Sigmoid colon (tissue), 4 donors: Measurements from ENCODE around the gene TRIM63.

Experiments
- CTCF ChIP-seq, 4 experiments: fragments of 450-650 bp in 3 of 4; fragments of 200-600 bp in 1 of 4; IDR thresholded peaks; one replicate each; pipeline ENCODE4 v1.5.1; 2016 to 2019; ENCODE audit warnings: antibody characterized with exemption in 4 of 4, mild to moderate bottlenecking in 3 of 4, moderate library complexity in 2 of 4
- EP300 ChIP-seq, 4 donors: sonication (generic); formaldehyde crosslinking; IDR thresholded peaks; one replicate each; pipeline ENCODE4 v1.6.1; 2017; ENCODE audit warnings: antibody characterized with exemption in 4 of 4
- POLR2A ChIP-seq, 2 donors: fragments of 450-650 bp; IDR thresholded peaks; one replicate each; pipeline ENCODE4 v1.6.1; 2016; ENCODE audit warnings: antibody characterized with exemption in 2 of 2, mild to moderate bottlenecking in 2 of 2, moderate library complexity in 2 of 2
- POLR2AphosphoS5 ChIP-seq, 4 donors: sonication (generic); formaldehyde crosslinking; IDR thresholded peaks; one replicate each; pipeline ENCODE4 v1.6.1; 2017; ENCODE audit warnings: antibody characterized with exemption in 4 of 4

GRCh38 chr1:26035959-26036755 is 31.3 kb downstream of the TRIM63 start:
- TF ChIP-seq POLR2A (IDR thresholded peaks at IDR 0.05) (no peak), CTCF (IDR thresholded peaks at IDR 0.05) (peak; percentile 97 to 100 (median 99)), POLR2AphosphoS5 (IDR thresholded peaks at IDR 0.05) (peak in 1 of 4 donors; percentile 34), EP300 (IDR thresholded peaks at IDR 0.05) (no peak)
